RPMI8226 (cell line): ENCODE measurements around the gene MYCBPAP.

Experiments used
- DNase-seq: peaks from one replicate; pipeline ENCODE4 v3.0.0-alpha.2; 2015

The MYCBPAP gene

DNA sequence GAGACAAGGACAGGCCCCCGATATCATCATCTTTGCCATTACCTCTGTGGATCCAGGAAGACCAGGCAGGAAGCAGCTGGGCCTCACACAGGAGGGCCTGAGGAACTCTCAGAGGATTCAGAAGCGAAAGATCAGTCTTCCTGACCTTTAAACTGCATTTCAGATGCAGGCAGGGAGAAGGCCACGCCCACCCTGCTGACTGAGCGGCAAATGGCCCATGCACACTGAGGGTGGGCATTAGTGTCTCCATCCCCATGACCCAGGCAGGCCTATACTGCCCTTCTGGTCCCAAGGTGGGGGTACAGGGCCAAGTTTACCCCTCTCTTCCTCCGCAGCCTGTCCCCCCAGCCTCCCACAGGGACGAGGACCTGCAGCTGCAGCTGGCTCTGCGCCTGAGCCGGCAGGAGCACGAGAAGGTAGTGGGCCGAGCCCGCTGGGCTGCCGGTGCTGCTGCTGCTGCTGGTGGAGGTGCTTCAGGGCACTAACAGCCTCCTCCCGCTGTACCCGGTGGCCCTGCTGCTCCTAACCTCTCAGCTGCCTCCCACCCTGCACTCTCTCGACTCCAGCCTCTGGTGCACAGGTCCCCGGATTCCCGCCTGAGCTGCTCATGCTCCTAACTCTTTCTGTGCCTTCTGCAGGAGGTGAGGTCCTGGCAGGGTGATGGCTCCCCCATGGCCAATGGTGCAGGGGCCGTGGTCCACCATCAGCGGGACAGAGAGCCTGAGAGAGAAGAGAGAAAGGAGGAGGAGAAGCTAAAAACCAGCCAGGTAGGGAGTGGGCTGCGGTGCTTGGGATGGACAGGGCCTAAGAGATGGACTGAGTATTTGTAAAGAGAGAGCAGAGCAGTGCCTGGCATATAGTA lies 30.5 kb downstream of the MYCBPAP start:
- no peak for DNase-seq

- DNase-seq = no peak
Measured at GRCh38 chr17:50539762-50540559, 31.7 kb downstream of the MYCBPAP start.

DNA sequence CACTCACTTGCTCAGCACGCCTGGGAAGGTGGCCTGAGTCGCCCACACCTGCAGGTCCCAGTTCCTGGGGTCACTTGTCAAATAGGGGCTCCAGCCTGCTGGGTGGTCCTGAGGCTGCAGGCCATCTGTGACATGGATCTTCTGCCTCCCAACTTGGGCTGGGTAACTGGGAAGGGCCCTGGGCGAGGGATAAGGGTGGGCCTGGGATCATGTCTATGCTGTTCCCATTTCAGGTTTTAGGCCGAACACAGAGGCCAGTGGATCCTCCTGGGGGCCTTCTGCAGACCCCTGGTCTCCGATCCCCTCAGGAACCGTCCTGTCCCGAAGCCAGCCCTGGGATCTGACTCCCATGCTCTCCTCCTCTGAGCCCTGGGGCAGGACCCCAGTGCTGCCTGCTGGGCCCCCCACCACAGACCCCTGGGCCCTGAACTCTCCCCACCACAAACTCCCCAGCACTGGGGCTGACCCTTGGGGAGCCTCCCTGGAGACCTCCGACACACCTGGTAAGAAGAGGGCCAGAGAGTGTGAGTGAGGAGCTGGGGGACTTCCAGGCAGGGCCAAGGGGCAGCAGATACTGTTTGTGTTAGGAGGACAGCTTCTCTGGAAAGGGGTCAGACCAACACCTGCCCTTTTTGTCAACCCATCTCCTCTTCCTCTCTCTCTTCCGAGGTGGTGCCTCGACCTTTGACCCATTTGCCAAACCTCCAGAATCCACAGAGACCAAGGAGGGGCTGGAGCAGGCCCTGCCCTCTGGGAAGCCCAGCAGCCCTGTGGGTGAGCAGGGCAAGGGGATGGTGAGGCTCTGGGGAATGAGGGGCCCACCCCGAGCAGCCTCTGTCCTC lies 32.5 kb downstream of the MYCBPAP start:
- no peak for DNase-seq

DNA sequence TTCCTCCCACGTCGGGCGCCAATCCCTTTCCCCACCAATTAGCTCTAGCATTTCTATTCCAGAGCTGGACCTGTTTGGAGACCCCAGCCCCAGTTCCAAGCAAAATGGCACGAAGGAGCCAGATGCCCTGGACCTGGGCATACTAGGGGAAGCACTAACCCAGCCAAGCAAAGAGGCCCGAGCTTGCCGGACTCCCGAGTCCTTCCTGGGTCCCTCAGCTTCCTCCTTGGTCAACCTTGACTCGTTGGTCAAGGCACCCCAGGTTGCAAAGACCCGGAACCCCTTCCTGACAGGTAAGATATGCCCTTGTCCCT lies 33.1 kb downstream of the MYCBPAP start:
- DNase-seq = no peak

- DNase-seq = peak; percentile 87
Measured at GRCh38 chr17:50541716-50542688, 33.8 kb downstream of the MYCBPAP start.

- no peak for DNase-seq
Measured at GRCh38 chr17:50542795-50543774, 34.8 kb downstream of the MYCBPAP start.

DNA sequence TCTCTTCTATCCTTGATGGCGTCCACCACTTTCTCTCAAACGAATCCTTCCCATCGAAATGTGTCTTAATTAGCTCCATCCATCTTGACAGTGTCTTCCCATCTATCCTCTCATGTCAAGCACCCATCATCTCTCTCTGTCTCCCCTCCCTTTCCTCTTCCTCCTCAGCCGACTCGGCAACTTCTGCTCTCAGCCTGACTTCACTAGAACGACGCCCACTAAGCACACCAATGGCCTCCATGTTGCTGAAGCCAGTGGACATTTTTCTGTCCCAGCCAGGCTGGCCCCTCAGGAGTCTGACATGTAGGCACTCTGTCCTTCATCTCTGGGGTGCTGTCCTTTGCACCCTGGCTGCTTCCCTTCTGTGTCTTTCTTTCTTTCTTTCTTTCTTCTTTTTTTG lies 36.3 kb downstream of the MYCBPAP start:
- no peak for DNase-seq

- DNase-seq = no peak
Measured at GRCh38 chr17:50545311-50545710, 37.1 kb downstream of the MYCBPAP start.

DNA sequence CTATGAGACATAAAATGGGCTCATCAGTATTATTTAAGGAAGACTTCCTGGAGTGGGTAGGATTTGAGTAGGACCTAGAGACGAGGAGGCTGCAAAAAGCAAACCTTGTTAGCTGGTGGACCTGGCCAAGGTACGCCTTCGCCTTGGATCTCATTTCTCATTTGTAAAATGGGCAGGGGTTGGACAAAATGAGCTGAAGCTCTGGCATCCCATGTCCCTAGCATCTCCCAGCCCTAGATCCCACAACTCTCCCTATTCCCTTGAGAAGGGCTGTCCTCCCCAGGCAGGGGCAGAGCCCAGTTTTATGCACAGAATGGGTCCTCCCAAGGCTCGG lies 38.4 kb downstream of the MYCBPAP start:
- no peak for DNase-seq

- peak; percentile 89 for DNase-seq
Measured at GRCh38 chr17:50547035-50547735, 38.9 kb downstream of the MYCBPAP start, which contains the start of gene SPATA20. Gene SPATA20, plus strand, starts transcription at chr17:50547174. Its CDS starts 35 bp downstream, at chr17:50547209.

GRCh38 chr17:50547736-50548083 lies 39.5 kb downstream of the MYCBPAP start:
- DNase-seq = no peak

DNA sequence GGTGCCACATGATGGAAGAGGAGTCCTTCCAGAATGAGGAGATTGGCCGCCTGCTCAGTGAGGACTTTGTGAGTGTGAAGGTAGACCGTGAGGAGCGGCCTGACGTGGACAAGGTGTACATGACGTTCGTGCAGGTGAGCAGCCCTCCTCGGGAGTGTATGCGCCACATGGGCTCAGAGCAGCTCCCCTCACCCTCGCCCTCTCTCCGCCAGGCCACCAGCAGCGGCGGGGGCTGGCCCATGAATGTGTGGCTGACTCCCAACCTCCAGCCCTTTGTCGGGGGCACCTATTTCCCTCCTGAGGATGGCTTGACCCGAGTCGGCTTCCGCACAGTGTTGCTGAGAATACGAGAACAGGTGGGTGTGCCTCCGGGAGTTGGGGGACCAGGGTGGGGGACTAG lies 40.6 kb downstream of the MYCBPAP start:
- no peak for DNase-seq

DNA sequence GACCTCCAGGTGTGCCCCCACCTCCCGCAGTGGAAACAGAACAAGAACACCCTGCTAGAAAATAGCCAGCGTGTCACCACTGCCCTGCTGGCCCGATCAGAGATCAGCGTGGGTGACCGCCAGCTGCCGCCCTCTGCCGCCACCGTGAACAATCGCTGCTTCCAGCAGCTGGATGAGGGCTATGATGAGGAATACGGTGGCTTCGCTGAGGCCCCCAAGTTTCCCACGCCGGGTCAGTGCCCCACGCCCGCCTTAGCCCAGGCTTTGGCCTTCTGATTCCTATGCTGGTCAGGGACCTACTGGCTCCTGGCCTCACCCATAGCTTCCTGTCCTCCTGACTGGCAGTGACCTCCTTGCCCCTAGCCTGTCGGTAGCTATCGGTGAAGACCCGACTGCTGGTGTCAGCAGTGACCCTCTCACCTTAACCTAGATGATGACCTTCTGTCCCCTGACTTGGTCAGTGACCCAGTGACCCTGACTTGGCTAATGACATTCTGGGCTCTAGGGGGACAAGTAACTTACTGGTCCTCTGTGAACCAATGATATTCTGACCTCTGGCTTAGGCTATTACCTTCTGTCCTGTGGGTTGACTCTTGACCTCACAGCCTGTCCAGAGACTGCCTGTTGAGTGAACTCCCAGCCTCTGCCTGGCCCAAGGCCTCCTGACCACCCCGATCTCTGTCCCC lies 41.2 kb downstream of the MYCBPAP start:
- no peak for DNase-seq

DNA sequence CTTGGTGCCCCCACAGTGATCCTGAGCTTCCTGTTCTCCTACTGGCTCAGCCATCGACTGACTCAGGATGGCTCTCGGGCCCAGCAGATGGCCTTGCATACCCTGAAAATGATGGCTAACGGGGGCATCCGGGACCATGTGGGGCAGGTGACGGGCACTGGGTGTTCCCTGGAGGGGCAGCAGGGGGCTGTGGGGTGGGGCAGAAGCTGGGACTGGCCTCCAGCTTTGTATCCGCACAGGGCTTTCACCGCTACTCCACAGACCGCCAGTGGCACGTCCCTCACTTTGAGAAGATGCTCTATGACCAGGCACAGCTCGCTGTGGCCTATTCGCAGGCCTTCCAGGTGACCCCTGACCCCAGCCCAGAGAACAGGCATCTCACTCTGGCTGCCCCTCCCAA lies 41.7 kb downstream of the MYCBPAP start:
- no peak for DNase-seq

DNA sequence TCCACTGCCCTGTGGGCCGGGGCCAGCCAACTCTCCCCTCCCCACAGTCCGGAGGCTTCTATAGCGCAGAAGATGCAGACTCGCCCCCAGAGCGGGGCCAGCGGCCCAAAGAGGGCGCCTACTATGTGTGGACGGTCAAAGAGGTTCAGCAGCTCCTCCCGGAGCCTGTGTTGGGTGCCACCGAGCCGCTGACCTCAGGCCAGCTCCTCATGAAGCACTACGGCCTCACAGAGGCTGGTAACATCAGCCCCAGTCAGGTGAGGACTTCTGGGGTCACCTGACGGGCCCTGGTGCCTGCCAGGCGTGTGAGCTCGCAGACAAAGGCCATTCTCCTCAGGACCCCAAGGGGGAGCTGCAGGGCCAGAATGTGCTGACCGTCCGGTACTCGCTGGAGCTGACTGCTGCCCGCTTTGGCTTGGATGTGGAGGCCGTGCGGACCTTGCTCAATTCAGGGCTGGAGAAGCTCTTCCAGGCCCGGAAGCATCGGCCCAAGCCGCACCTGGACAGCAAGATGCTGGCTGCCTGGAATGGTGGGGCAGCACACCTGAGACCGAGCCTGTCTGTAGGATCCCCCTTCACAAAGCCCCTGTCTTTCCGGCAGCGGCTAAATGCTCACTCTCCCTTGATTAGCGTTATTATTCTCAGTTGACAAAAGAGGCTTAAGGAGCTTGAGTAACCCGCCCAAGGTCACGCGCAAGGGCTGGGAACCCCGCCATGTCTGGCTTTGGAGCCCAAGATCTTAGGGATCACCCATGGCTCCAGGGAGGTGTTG lies 42.6 kb downstream of the MYCBPAP start:
- DNase-seq = peak; percentile 70

GRCh38 chr17:50551433-50551815 lies 43.2 kb downstream of the MYCBPAP start:
- no peak for DNase-seq

DNA sequence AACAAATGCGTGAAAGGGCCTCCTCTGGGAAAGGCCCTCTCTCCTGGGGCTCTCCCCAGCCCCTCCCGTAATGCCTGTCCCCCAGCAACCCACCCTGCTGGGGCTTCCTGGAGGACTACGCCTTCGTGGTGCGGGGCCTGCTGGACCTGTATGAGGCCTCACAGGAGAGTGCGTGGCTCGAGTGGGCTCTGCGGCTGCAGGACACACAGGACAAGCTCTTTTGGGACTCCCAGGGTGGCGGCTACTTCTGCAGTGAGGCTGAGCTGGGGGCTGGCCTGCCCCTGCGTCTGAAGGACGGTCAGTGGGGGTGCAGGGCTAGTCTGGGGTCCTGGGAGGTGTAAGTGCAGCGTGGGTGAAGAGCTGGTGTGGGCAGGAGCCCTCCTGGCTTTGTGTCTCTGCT lies 43.6 kb downstream of the MYCBPAP start:
- DNase-seq = no peak

DNA sequence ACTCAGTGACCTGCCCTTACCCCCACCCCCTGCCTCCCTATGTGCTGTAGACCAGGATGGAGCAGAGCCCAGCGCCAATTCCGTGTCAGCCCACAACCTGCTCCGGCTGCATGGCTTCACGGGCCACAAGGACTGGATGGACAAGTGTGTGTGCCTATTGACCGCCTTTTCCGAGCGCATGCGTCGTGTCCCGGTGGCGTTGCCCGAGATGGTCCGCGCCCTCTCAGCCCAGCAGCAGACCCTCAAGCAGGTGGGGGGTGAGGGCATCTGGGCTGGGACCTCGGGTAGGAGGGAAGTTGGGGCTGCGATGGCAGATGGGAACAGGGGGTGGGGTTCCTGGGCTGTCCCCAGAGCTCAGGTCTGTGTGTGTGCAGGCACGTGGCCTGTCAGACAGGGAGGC lies 46.0 kb downstream of the MYCBPAP start:
- no peak for DNase-seq

- peak; percentile 85 for DNase-seq
Measured at GRCh38 chr17:50556803-50557202, 48.6 kb downstream of the MYCBPAP start.
